ENCODE results near the gene C4orf50. TPM values are rescaled to one million over a fixed set of nuclear protein-coding genes. Genes with fewer than 3 reads are reported as not detected.

C4orf50 gene
- total RNA-seq, 1 experiment from 2014 or later: 0.17 TPM

GRCh38 chr4:5863461-5864113 is 154.6 kb downstream of the C4orf50 start:
- no peak overlapping the region for H4K5ac ChIP-seq (ENCODE audit: insufficient read length, low read depth, low read length)
- H3K4ac ChIP-seq (ENCODE audit: low read depth, low read length): no peak overlapping the region
- no peak overlapping the region for H2AFZ ChIP-seq (ENCODE audit: low read length)
- no peak overlapping the region for H4K91ac ChIP-seq (ENCODE audit: insufficient read length, low read depth, low read length)
- TF ChIP-seq CTCF (conservative IDR thresholded peaks at IDR 0.05): no peak
- H2BK20ac ChIP-seq (ENCODE audit: low read depth, low read length, poor library complexity, severe bottlenecking): no peak overlapping the region
- no peaks in the 10 kb centered on the region for H4K20me1 ChIP-seq (ENCODE audit: control insufficient read depth, insufficient read depth, insufficient read length)
- no peaks in the 10 kb centered on the region for H3K23me2 ChIP-seq (ENCODE audit: insufficient read length, low read depth, low read length, poor library complexity, severe bottlenecking)
- WGBS (ENCODE audit: extremely low coverage, insufficient read length, low lambda C conversion rate): no CpG with 5 or more reads among the region's 15 CpGs
- no peaks in the 10 kb centered on the region for H3K9me3 ChIP-seq (ENCODE audit: control insufficient read depth, low read depth, low read length)
- H2AK5ac ChIP-seq (ENCODE audit: insufficient read length, low read length): no peak overlapping the region
- DNase-seq: no peak
- no peak overlapping the region for H3K9ac ChIP-seq (ENCODE audit: extremely low read depth, insufficient read length, low read length)
- H4K8ac ChIP-seq (replicated peaks; ENCODE audit: insufficient read length, low read depth, low read length): no peak overlapping the region
- no peak overlapping the region for H3K23ac ChIP-seq (ENCODE audit: insufficient read length, low read depth, low read length)
- no peak overlapping the region for H3K4me2 ChIP-seq (ENCODE audit: insufficient read depth, insufficient read length, low read length)
- H2BK15ac ChIP-seq (ENCODE audit: low read depth, low read length): no peak overlapping the region
- H2BK5ac ChIP-seq (ENCODE audit: insufficient read length, low read length): no peak overlapping the region
- Mint-ChIP-seq H3K36me3 (ENCODE audit: insufficient read depth in 1 of 3, low read depth in 3 of 3) (peaks cover 21 to 41% (median 22%) of the 10 kb centered on the region in 3 experiments), H3K9me3 (no peaks in the 10 kb centered on the region; a peak in 1 of 5 replicates), H3K4me1 (peaks cover 13 to 16% of the 10 kb centered on the region in 2 experiments), H3K27ac (peak overlapping the region; percentile 36 to 75 (median 48); a peak in 2 of 7 replicates), H3K4me3 (no peak overlapping the region), H3K27me3 (ENCODE audit: low read depth) (no peaks in the 10 kb centered on the region)
- H3K27me3 ChIP-seq (ENCODE audit: insufficient read depth, low read length): no peaks in the 10 kb centered on the region
- H3K14ac ChIP-seq (ENCODE audit: insufficient read depth, low read length): no peak overlapping the region
- H3K56ac ChIP-seq (ENCODE audit: insufficient read length, low read depth, low read length): no peak overlapping the region
- H3K27ac ChIP-seq (ENCODE audit: insufficient read length, low read depth, low read length): no peak overlapping the region
- no peak overlapping the region for H3K18ac ChIP-seq (ENCODE audit: insufficient read length, low read depth, low read length)
- H3T11ph ChIP-seq (ENCODE audit: low read length): no peak overlapping the region
- H3K4me1 ChIP-seq (ENCODE audit: insufficient read depth, low read length): no peaks in the 10 kb centered on the region; the same call in 1 of the 2 replicates
- H2BK120ac ChIP-seq (ENCODE audit: low read depth, low read length, poor library complexity, severe bottlenecking): no peak overlapping the region
- H2BK12ac ChIP-seq (ENCODE audit: insufficient read length, low read depth, low read length): no peak overlapping the region
- H3K79me2 ChIP-seq (ENCODE audit: insufficient read depth, low read length): no peaks in the 10 kb centered on the region
- H3K79me1 ChIP-seq (ENCODE audit: insufficient read depth, low read depth, low read length, poor library complexity, severe bottlenecking): no peaks in the 10 kb centered on the region

All from H9 (cell line).